ENCODE results near the gene PROCR.
"Not testable (repeated sequence)": the region's sequence is repeated elsewhere in the genome, so short reads cannot be mapped to it uniquely, and the experiment has no call there.

The PROCR gene

GRCh38 chr20:35165221-35166185 lies 6.4 kb upstream of the PROCR start:
- DNase-seq = no peak

GRCh38 chr20:35166242-35166830 lies 5.5 kb upstream of the PROCR start:
- DNase-seq = no peak

- DNase-seq = no peak
These were observed 4.1 kb upstream of the PROCR start for GRCh38 chr20:35167787-35168186.

- DNase-seq = not testable (repeated sequence)
These were observed 3.0 kb upstream of the PROCR start for GRCh38 chr20:35168701-35169409.

GRCh38 chr20:35171438-35171752 lies 477 bp upstream of the PROCR start:
- no peak for DNase-seq

- DNase-seq = no peak
These were observed 548 bp downstream of the PROCR start for GRCh38 chr20:35172434-35172806.

- DNase-seq = no peak
These were observed 1.8 kb downstream of the PROCR start for GRCh38 chr20:35173576-35174192.

- no peak for DNase-seq
These were observed 2.8 kb downstream of the PROCR start for GRCh38 chr20:35174458-35175216.

GRCh38 chr20:35176132-35176531 lies 4.3 kb downstream of the PROCR start:
- no peak for DNase-seq

- no peak for DNase-seq
These were observed 7.7 kb downstream of the PROCR start for GRCh38 chr20:35179292-35180212.

- no peak for DNase-seq
These were observed 8.4 kb downstream of the PROCR start for GRCh38 chr20:35180266-35180665.

- no peak for DNase-seq
These were observed 9.9 kb downstream of the PROCR start for GRCh38 chr20:35181731-35182130.

GRCh38 chr20:35186691-35187289 lies 14.9 kb downstream of the PROCR start:
- not testable (repeated sequence) for DNase-seq

GRCh38 chr20:35187584-35188190 lies 15.8 kb downstream of the PROCR start:
- DNase-seq = no peak

GRCh38 chr20:35189223-35189622 lies 17.4 kb downstream of the PROCR start:
- not testable (repeated sequence) for DNase-seq

- DNase-seq = no peak
These were observed 18.7 kb downstream of the PROCR start for GRCh38 chr20:35190556-35190955.

GRCh38 chr20:35191419-35192117 lies 19.7 kb downstream of the PROCR start:
- no peak for DNase-seq

- no peak for DNase-seq
These were observed 20.4 kb downstream of the PROCR start for GRCh38 chr20:35192118-35192872.

All from T1000 (cell line).